GM12878 (cell line): ENCODE data around the gene TBC1D5. TPM values are rescaled to one million over a fixed set of nuclear protein-coding genes. Genes with fewer than 3 reads are reported as not detected.

Experiments
- ATAC-seq: fragments of 200-7000 bp; cut with Tn5 transposase; 3 replicates; pipeline ENCODE4 v1.9.1; 2020; ENCODE audit warnings: mild to moderate bottlenecking, moderate library complexity
- Bru-seq: library from RNA; stranded (reverse); fragments of 400-500 nt; gene quantifications from one replicate; lab custom pipeline; 2021; lab: Mats Ljungman, UMichigan
- BruChase-seq, 2 experiments: library from RNA; stranded (reverse); fragments of 400-500 nt; gene quantifications; one replicate each; lab custom pipeline; 2021; lab: Mats Ljungman, UMichigan
- BruUV-seq: library from RNA; stranded (reverse); fragments of 400-500 nt; replicated peaks from 2 replicates; lab custom pipeline; 2021; lab: Mats Ljungman, UMichigan
- CTCF ChIA-PET: fragments of 300-600 bp; sonication (Branson Sonifier 250); formaldehyde crosslinking; extraction: SDS; loops from one replicate; lab custom pipeline; 2021; ENCODE audit warnings: inconsistent platforms; lab: Yijun Ruan, JAX
- POLR2A ChIA-PET: fragments of 350-600 bp; formaldehyde crosslinking; extraction: SDS; loops from one replicate; lab custom pipeline; 2021; ENCODE audit warnings: inconsistent platforms; lab: Charles Lee
- RAD21 ChIA-PET: fragments of 300-600 bp; sonication (Branson Sonifier 250); formaldehyde crosslinking; loops from one replicate; lab custom pipeline; 2023; ENCODE audit warnings: antibody characterized with exemption; ENCODE audit not compliant: unreplicated experiment; lab: Charles Lee
- SMC1A ChIA-PET: fragments of 300-600 bp; sonication (Branson Sonifier 250); formaldehyde crosslinking; loops from one replicate; lab custom pipeline; 2023; ENCODE audit not compliant: unreplicated experiment, uncharacterized antibody; lab: Charles Lee
- DNase-seq: peaks from one replicate; pipeline ENCODE4 v3.0.0-alpha.2; 2011; ENCODE audit warnings: low read depth, low spot score
- FAIRE-seq: peaks from 3 replicates; lab custom pipeline; 2011; peaks lifted over from hg19 to GRCh38; lab: Jason Lieb, UNC
- H2AFZ ChIP-seq: 2 replicates; pipeline ENCODE4 v1.6.0; 2011; ENCODE audit warnings: low read depth, low read length, control low read depth; ENCODE audit not compliant: control insufficient read depth
- H3K27ac ChIP-seq: 2 replicates; pipeline ENCODE4 v1.5.1; 2011; ENCODE audit warnings: control low read depth; ENCODE audit not compliant: control insufficient read depth, insufficient read depth
- H3K27me3 ChIP-seq, 2 experiments: replicated peaks in 1 of 2; 2 replicates each; pipeline versions ENCODE4 v1.6.0 to v1.6.1; 2011; ENCODE audit warnings: low read length in 1 of 2; ENCODE audit not compliant: control insufficient read depth in 2 of 2, insufficient read depth in 2 of 2
- H3K36me3 ChIP-seq, 2 experiments: 2 replicates each; pipeline ENCODE4 v1.5.1; 2011; ENCODE audit warnings: low read length in 1 of 2; ENCODE audit not compliant: control insufficient read depth in 2 of 2, insufficient read depth in 2 of 2
- H3K4me1 ChIP-seq: 2 replicates; pipeline ENCODE4 v1.6.1; 2011; ENCODE audit warnings: mild to moderate bottlenecking, low read length, moderate library complexity, mixed read lengths; ENCODE audit not compliant: control insufficient read depth, insufficient read depth
- H3K4me2 ChIP-seq: 2 replicates; pipeline ENCODE4 v1.6.0; 2011; ENCODE audit warnings: control low read depth; ENCODE audit not compliant: control insufficient read depth, insufficient read depth
- H3K4me3 ChIP-seq: fragments of 200-600 bp; sonication (generic); 2 replicates; pipeline ENCODE4 v1.5.1; 2016
- H3K79me2 ChIP-seq: 2 replicates; pipeline ENCODE4 v1.6.0; 2011; ENCODE audit warnings: low read length; ENCODE audit not compliant: control insufficient read depth, insufficient read depth
- H3K9ac ChIP-seq: 2 replicates; pipeline ENCODE4 v1.8.0; 2011; ENCODE audit warnings: low read length, control low read depth, mixed read lengths; ENCODE audit not compliant: control insufficient read depth, insufficient read depth
- H3K9me3 ChIP-seq: replicated peaks from 3 replicates; pipeline ENCODE4 v1.5.1; 2011; ENCODE audit warnings: mild to moderate bottlenecking, low read length; ENCODE audit not compliant: control insufficient read depth, insufficient read depth
- H4K20me1 ChIP-seq: 2 replicates; pipeline ENCODE4 v1.6.0; 2011; ENCODE audit not compliant: control insufficient read depth, insufficient read depth
- ASH2L ChIP-seq: fragments of 300-600, 200-600 bp; sonication (generic); IDR thresholded peaks from 2 replicates; pipeline ENCODE4 v1.6.1; 2017; ENCODE audit warnings: low read depth, mild to moderate bottlenecking, borderline replicate concordance
- BCL11A ChIP-seq: IDR thresholded peaks from 2 replicates; pipeline ENCODE4 v1.6.1; 2011; ENCODE audit warnings: low read depth, low read length
- HCFC1 ChIP-seq: fragments of 150-350 bp; IDR thresholded peaks from 2 replicates; pipeline ENCODE4 v1.6.1; 2014; ENCODE audit warnings: low read length
- IKZF2 ChIP-seq, 2 experiments: fragments of 450-650 bp; IDR thresholded peaks; 2 replicates each; pipeline ENCODE4 v1.6.1; 2017; ENCODE audit warnings: mild to moderate bottlenecking in 2 of 2, moderate library complexity in 2 of 2
- MYB ChIP-seq: fragments of 150-350 bp; IDR thresholded peaks from 2 replicates; pipeline ENCODE4 v1.6.1; 2014; ENCODE audit warnings: mild to moderate bottlenecking, low read depth, low read length, borderline replicate concordance
- ZNF217 ChIP-seq: fragments of 450-650 bp; IDR thresholded peaks from 2 replicates; pipeline ENCODE4 v1.6.1; 2017; ENCODE audit warnings: antibody characterized with exemption, mild to moderate bottlenecking
- WGBS: methylation state at CpG from one replicate; pipeline ENCODE4 v1.1.6; 2016; ENCODE audit warnings: low lambda C conversion rate; ENCODE audit not compliant: insufficient replicate concordance, insufficient coverage; ENCODE audit errors: missing lambda C conversion rate; 5-methylcytosine and 5-hydroxymethylcytosine counted together
- in situ Hi-C: fragments of 300-500 bp; cut with MboI; formaldehyde crosslinking; loops from 9 replicates; pipeline ENCODE4 v1.14.3; 2018; ENCODE audit warnings: mixed read lengths
- intact Hi-C: fragments of 100-400 bp; cut with micrococcal nuclease; formaldehyde crosslinking; loops from one replicate; pipeline ENCODE4 v1.14.2; 2022; ENCODE audit not compliant: unreplicated experiment
- long read RNA-seq, 2 experiments: library from polyadenylated mRNA; unstranded; transcript quantifications; one replicate each; pipeline ENCODE4 v2.0.0, GENCODE V29; 2019 to 2020
- polyA minus RNA-seq, 3 experiments: library from RNA; depleted of rRNA, polyadenylated mRNA; stranded (reverse); fragments of >200 nt; gene quantifications; 2 replicates each; pipeline ENCODE4 v1.2.3, GENCODE V29; 2011
- polyA plus RNA-seq, 11 experiments: library from polyadenylated mRNA; depleted of rRNA in 4 of 11; unstranded in 6 of 11; stranded (reverse) in 5 of 11; fragments of >200 nt; fragmentation: Nextera tagmentation in 4 of 11; fragmentation: Illumina TruSeq in 1 of 11; extraction: Ambion mirVana in 4 of 11; extraction: Trizol in 1 of 11; gene quantifications; 1 replicate in 1 of 11; 2 replicates in 10 of 11; pipeline versions ENCODE4 v1.2.1 to v1.2.3, GENCODE V29; 2011 to 2016; ENCODE audit warnings: inconsistent platforms in 2 of 11, missing spikeins in 2 of 11, low read depth in 1 of 11
- total RNA-seq, 4 experiments: library from RNA; depleted of rRNA in 3 of 4; stranded (reverse); fragments of >200 nt in 3 of 4; fragmentation: Illumina TruSeq in 1 of 4; extraction: Trizol in 1 of 4; gene quantifications; 2 replicates each; pipeline versions ENCODE4 v1.2.1 to v1.2.3, GENCODE V29; 2013 to 2021
- TF ChIP-seq, protein P1 (sequence below): fragments of 450-650 bp; IDR thresholded peaks from 2 replicates; pipeline ENCODE4 v1.6.1; 2017; ENCODE audit warnings: mild to moderate bottlenecking, moderate library complexity
- TF ChIP-seq, protein P2 (sequence below): IDR thresholded peaks from 2 replicates; pipeline ENCODE4 v1.6.1; 2012; ENCODE audit warnings: low read length, inconsistent platforms

TBC1D5 gene, protein sequence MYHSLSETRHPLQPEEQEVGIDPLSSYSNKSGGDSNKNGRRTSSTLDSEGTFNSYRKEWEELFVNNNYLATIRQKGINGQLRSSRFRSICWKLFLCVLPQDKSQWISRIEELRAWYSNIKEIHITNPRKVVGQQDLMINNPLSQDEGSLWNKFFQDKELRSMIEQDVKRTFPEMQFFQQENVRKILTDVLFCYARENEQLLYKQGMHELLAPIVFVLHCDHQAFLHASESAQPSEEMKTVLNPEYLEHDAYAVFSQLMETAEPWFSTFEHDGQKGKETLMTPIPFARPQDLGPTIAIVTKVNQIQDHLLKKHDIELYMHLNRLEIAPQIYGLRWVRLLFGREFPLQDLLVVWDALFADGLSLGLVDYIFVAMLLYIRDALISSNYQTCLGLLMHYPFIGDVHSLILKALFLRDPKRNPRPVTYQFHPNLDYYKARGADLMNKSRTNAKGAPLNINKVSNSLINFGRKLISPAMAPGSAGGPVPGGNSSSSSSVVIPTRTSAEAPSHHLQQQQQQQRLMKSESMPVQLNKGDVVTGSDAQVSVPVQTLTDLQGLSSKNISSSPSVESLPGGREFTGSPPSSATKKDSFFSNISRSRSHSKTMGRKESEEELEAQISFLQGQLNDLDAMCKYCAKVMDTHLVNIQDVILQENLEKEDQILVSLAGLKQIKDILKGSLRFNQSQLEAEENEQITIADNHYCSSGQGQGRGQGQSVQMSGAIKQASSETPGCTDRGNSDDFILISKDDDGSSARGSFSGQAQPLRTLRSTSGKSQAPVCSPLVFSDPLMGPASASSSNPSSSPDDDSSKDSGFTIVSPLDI
- 210 and 223 TPM in 2 replicates for total RNA-seq (2013; cell fraction: nucleolus; rRNA removed)
- total RNA-seq (2014; rRNA removed) = 52.6 and 58.6 TPM in 2 replicates
- 61.0 and 62.4 TPM in 2 replicates for total RNA-seq (2014; rRNA removed; fragmentation: Illumina TruSeq; extraction: Trizol)
- total RNA-seq (2021) = 46.7 and 48.9 TPM in 2 replicates
- 18.8 TPM for polyA plus RNA-seq (2011; ENCODE audit: low read depth)
- polyA plus RNA-seq (2011; rRNA removed) = 50.0 and 56.7 TPM in 2 replicates
- polyA plus RNA-seq (2011; cell fraction: cytosol; rRNA removed) = 36.9 and 37.2 TPM in 2 replicates
- polyA plus RNA-seq (2011; cell fraction: nucleus; rRNA removed) = 33.2 and 33.3 TPM in 2 replicates
- 18.9 and 21.7 TPM in 2 replicates for polyA plus RNA-seq (2012)
- polyA plus RNA-seq (2014; fragmentation: Illumina TruSeq; extraction: Trizol) = 43.7 and 57.6 TPM in 2 replicates
- polyA plus RNA-seq (2014; fragmentation: Nextera tagmentation; extraction: Ambion mirVana) = 1 to 10 TPM; 5.5 to 5.8 TPM
- polyA plus RNA-seq (2014; rRNA removed) = 26.9 and 30.5 TPM in 2 replicates
- 10 to 100 TPM; 40.7 to 43.8 TPM for polyA plus RNA-seq (2016; fragmentation: Nextera tagmentation; extraction: Ambion mirVana)
- 95.1 and 112 TPM in 2 replicates for polyA minus RNA-seq (2011; rRNA and poly(A)+ RNA removed)
- polyA minus RNA-seq (2011; cell fraction: cytosol; rRNA and poly(A)+ RNA removed) = 35.2 and 36.5 TPM in 2 replicates
- 76.8 and 114 TPM in 2 replicates for polyA minus RNA-seq (2011; cell fraction: nucleus; rRNA and poly(A)+ RNA removed)
- Bru-seq, nascent RNA = percentile 78 among the genes with signal in this experiment
- BruChase-seq, experiment 1, labeled RNA remaining after a 6-hour chase = percentile 74 among the genes with signal in this experiment
- percentile 71 among the genes with signal in this experiment for BruChase-seq, experiment 2, labeled RNA remaining after a 2-hour chase
- long read RNA-seq, experiment 1, partial matches to known transcripts = 4 of 12 reads
- long read RNA-seq, experiment 1, other reads (novel, unspliced or antisense) = 8 of 12 reads
- long read RNA-seq, experiment 2, partial matches to known transcripts = 47 of 179 reads
- long read RNA-seq, experiment 2, other reads (novel, unspliced or antisense) = 132 of 179 reads

GRCh38 chr3:17742102-17742879, at the start of gene TBC1D5:
TSS of gene TBC1D5 (minus strand) at chr3:17742631. CDS start at chr3:17508570, 234,061 bp downstream.
- ChIA-PET CTCF (interaction anchor here (0.6 to 2.1 kb wide), 6 partner anchors 31 to 935 kb away, joined by 3 to 10 read pairs (median 4); no protein-coding TSS in a partner anchor), POLR2A (interaction anchor here (0.5 to 1.7 kb wide), 11 partner anchors 8 to 902 kb away, joined by 3 to 7 read pairs (median 3); no protein-coding TSS in a partner anchor), RAD21 (interaction anchor here (0.7 to 1.3 kb wide), 10 partner anchors 9 to 319 kb away, joined by 3 to 4 read pairs (median 3); no protein-coding TSS in a partner anchor), SMC1A (interaction anchor here (0.6 to 1.9 kb wide), 9 partner anchors 7 to 227 kb away, joined by 3 to 9 read pairs (median 3); no protein-coding TSS in a partner anchor)
- no TSS peak for BruUV-seq
- WGBS = 1% methylated on average over 65 of the region's 86 CpGs
- Histone ChIP-seq H3K27ac (peak within 1 kb of the TSS; percentile 94), H3K9ac (peak within 1 kb of the TSS; percentile 92), H3K27me3 (no peaks in the 10 kb centered on the region), H3K4me2 (peak within 1 kb of the TSS; percentile 85), H3K4me3 (peak within 1 kb of the TSS; percentile 94), H4K20me1 (no peaks in the 10 kb centered on the region), H3K36me3 (no peaks in the 10 kb centered on the region), H3K4me1 (peaks cover 13% of the 10 kb centered on the region), H3K79me2 (peaks cover 53% of the 10 kb centered on the region), H3K9me3 (no peaks in the 10 kb centered on the region), H2AFZ (peak within 1 kb of the TSS; percentile 85)
- intact Hi-C loops = loop anchor here (5.0 to 10.0 kb wide), 4 partner anchors 165 to 1370 kb away; partner anchors contain the start of gene RFTN1
- in situ Hi-C loops = loop anchor here (10.0 kb wide), 1 partner anchor 1227 kb away; the partner anchor contains the start of gene RFTN1
- peak; percentile 82 for ATAC-seq
- FAIRE-seq = no peak
- DNase-seq = peak; percentile 91
- peak; percentile 39; the same call in 1 of the 2 replicates for TF ChIP-seq HCFC1
- TF ChIP-seq, protein P1, sequence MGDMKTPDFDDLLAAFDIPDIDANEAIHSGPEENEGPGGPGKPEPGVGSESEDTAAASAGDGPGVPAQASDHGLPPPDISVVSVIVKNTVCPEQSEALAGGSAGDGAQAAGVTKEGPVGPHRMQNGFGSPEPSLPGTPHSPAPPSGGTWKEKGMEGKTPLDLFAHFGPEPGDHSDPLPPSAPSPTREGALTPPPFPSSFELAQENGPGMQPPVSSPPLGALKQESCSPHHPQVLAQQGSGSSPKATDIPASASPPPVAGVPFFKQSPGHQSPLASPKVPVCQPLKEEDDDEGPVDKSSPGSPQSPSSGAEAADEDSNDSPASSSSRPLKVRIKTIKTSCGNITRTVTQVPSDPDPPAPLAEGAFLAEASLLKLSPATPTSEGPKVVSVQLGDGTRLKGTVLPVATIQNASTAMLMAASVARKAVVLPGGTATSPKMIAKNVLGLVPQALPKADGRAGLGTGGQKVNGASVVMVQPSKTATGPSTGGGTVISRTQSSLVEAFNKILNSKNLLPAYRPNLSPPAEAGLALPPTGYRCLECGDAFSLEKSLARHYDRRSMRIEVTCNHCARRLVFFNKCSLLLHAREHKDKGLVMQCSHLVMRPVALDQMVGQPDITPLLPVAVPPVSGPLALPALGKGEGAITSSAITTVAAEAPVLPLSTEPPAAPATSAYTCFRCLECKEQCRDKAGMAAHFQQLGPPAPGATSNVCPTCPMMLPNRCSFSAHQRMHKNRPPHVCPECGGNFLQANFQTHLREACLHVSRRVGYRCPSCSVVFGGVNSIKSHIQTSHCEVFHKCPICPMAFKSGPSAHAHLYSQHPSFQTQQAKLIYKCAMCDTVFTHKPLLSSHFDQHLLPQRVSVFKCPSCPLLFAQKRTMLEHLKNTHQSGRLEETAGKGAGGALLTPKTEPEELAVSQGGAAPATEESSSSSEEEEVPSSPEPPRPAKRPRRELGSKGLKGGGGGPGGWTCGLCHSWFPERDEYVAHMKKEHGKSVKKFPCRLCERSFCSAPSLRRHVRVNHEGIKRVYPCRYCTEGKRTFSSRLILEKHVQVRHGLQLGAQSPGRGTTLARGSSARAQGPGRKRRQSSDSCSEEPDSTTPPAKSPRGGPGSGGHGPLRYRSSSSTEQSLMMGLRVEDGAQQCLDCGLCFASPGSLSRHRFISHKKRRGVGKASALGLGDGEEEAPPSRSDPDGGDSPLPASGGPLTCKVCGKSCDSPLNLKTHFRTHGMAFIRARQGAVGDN = peak; percentile 79
- TF ChIP-seq ZNF217 = peak; percentile 41; the same call in 1 of the 2 replicates
- no peak for TF ChIP-seq BCL11A
- TF ChIP-seq ASH2L = 0 out of 2 replicates have a peak, but pooled peaks have one; percentile 37
- TF ChIP-seq MYB = no peak
- TF ChIP-seq, protein P2, sequence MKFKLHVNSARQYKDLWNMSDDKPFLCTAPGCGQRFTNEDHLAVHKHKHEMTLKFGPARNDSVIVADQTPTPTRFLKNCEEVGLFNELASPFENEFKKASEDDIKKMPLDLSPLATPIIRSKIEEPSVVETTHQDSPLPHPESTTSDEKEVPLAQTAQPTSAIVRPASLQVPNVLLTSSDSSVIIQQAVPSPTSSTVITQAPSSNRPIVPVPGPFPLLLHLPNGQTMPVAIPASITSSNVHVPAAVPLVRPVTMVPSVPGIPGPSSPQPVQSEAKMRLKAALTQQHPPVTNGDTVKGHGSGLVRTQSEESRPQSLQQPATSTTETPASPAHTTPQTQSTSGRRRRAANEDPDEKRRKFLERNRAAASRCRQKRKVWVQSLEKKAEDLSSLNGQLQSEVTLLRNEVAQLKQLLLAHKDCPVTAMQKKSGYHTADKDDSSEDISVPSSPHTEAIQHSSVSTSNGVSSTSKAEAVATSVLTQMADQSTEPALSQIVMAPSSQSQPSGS = no peak; the same call in 1 of the 2 replicates
- TF ChIP-seq IKZF2 (IDR thresholded peaks at IDR 0.05) = peak in 1 of 2 experiments; percentile 3; a peak in 1 of 4 replicates
